ENCODE measurements around the gene FIGLA. TPM values are rescaled to one million over a fixed set of nuclear protein-coding genes. Genes with fewer than 3 reads are reported as not detected.
"Not testable (repeated sequence)": the region's sequence is repeated elsewhere in the genome, so short reads cannot be mapped to it uniquely, and the experiment has no call there.

Gene FIGLA
- total RNA-seq, 1 donor from 2014 or later, result not detected

DNA sequence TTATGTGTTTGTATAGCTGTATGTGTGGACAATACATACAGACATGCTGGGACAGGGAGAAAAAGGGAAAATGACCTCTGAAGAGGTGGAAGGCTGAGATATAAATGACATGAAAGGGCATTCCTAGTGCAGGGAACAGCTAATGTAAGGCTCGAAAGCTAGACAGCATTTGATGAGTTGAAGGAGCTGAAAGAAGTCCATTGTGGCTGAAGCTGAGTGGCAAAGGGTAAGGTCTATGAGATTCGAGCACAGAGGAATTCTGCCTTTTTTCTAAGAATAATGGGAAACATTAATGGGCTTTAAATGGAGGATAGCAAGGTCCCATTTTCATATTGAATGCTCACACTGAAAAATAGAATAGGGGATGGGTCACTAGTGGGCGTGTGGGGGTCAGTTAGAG lies 46.0 kb downstream of the FIGLA start:
- H3K9me3 Mint-ChIP-seq, result peaks cover 7% of the 10 kb centered on the region
- intact Hi-C loops (cut with micrococcal nuclease), result no loop called here
- no peaks in the 10 kb centered on the region for H3K4me1 Mint-ChIP-seq (ENCODE audit: low read depth)
- H3K27ac Mint-ChIP-seq, result no peak overlapping the region
- DNase-seq (ENCODE audit: low spot score), result no peak
- peaks cover 3% of the 10 kb centered on the region for H3K27me3 Mint-ChIP-seq (ENCODE audit: insufficient read depth)
- H3K36me3 Mint-ChIP-seq (ENCODE audit: low read depth), result peaks cover 4% of the 10 kb centered on the region
- no peak overlapping the region for H3K4me3 Mint-ChIP-seq

DNA sequence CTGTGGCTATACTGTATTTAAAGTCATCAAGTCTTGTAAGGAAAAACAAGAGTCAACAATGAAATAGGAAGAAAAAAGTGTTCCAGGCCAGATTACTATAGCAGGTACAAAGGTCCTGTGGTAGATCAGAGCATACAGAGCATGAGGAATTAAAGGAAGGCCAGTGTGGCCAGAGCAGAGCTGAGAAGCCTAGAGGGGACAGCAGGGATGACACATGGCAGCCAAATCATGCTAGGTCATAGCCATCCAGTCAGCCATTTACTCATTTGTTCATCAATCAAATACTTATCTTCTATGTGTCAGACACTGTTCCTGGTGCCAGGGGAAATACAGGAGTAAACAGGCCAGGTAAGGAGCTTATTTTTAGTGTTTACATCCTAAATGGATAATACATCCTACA lies 46.8 kb downstream of the FIGLA start:
- peaks cover 7% of the 10 kb centered on the region for H3K9me3 Mint-ChIP-seq
- H3K27me3 Mint-ChIP-seq (ENCODE audit: insufficient read depth), result peaks cover 6% of the 10 kb centered on the region
- intact Hi-C loops (cut with micrococcal nuclease), result no loop called here
- no peak overlapping the region for H3K27ac Mint-ChIP-seq
- DNase-seq (ENCODE audit: low spot score), result no peak
- H3K36me3 Mint-ChIP-seq (ENCODE audit: low read depth), result peaks cover 4% of the 10 kb centered on the region
- H3K4me3 Mint-ChIP-seq, result no peak overlapping the region
- no peaks in the 10 kb centered on the region for H3K4me1 Mint-ChIP-seq (ENCODE audit: low read depth)

DNA sequence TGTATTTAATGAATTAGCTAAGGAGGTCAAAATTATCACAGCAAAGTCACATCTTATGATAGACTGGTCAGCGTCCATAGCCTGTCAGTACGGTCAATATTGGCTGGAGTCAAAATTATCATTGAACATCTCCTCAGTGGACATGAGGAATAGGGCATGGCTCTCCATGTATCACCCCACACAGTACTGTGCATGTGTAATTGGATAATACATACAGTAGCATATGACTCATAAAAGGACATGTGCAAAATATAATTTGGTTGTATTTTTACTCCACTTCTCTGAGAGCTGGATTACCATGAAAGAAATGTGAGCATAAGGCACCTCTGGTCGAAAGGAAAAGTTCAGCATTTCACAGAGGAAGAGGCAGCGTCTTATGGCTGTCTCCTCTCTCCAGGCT lies 47.4 kb downstream of the FIGLA start:
- Mint-ChIP-seq H3K27me3 (ENCODE audit: insufficient read depth) (peaks cover 6% of the 10 kb centered on the region), H3K9me3 (peaks cover 4% of the 10 kb centered on the region), H3K27ac (no peak overlapping the region), H3K4me3 (no peak overlapping the region), H3K36me3 (ENCODE audit: low read depth) (peaks cover 4% of the 10 kb centered on the region), H3K4me1 (ENCODE audit: low read depth) (no peaks in the 10 kb centered on the region)
- intact Hi-C loops (cut with micrococcal nuclease), result no loop called here
- DNase-seq (ENCODE audit: low spot score), result no peak

DNA sequence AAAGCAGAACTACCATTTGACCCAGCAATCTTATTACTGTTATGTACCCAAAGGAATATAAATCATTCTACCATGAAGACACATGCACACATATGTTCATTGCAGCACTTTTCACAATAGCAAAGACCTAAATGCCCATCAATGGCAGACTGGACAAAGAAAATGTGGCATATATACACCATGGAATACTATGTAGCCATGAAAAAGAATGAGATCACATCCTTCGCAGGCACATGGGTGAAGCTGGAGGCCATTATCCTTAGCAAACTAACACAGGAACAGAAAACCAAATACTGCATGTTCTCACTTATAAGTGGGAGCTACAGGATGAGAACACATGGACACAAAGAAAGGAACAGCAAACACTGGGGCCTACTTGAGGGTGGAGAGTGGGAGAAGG lies 51.0 kb downstream of the FIGLA start:
- H3K27ac Mint-ChIP-seq; H3K27me3 Mint-ChIP-seq (ENCODE audit: insufficient read depth); intact Hi-C loops (cut with micrococcal nuclease); H3K4me1 Mint-ChIP-seq (ENCODE audit: low read depth); DNase-seq (ENCODE audit: low spot score); H3K4me3 Mint-ChIP-seq; H3K9me3 Mint-ChIP-seq; H3K36me3 Mint-ChIP-seq (ENCODE audit: low read depth): not testable (repeated sequence)

DNA sequence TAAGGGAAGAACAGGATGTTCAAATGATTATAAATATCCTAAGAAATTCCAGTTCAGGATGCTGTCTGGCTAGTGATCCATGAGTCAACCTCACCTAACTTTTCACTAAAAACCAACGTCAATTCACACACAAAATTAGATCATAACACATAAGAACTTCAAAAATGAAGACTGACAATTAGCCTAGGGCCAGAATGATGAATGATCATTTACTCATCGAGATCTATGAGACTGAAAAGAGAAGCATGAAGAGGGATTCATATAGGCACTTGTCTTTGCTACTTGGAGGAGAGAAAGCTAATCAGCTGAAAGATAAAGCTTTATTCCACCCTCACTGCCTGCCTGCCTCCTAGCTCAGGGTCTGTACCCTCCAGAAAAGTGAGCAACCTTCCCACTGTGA lies 52.3 kb downstream of the FIGLA start:
- intact Hi-C loops (cut with micrococcal nuclease), result no loop called here
- no peak for DNase-seq (ENCODE audit: low spot score)
- Mint-ChIP-seq H3K4me1 (ENCODE audit: low read depth) (no peaks in the 10 kb centered on the region), H3K27ac (no peak overlapping the region), H3K36me3 (ENCODE audit: low read depth) (peaks cover 2% of the 10 kb centered on the region), H3K27me3 (ENCODE audit: insufficient read depth) (peaks cover 5% of the 10 kb centered on the region), H3K9me3 (peaks cover 3% of the 10 kb centered on the region), H3K4me3 (no peak overlapping the region)

DNA sequence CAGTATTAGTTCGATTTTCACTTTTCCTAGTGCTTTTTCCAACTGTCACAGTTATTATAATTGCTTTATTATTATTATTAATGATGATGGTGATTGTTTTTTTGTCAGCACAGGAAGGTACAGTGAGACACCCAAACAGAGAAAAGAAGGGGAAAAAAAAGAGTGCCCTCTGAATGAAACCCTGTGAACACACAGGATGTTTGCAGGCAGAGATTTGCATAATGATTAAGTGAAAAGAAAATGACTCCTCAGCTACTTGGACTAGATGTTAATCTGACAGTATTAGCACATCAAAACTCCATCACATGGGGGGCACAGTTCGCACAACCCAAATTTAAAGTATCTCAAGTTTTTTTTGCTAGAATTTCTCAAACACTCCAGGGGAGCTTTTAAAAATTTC lies 55.4 kb downstream of the FIGLA start:
- no peaks in the 10 kb centered on the region for H3K36me3 Mint-ChIP-seq (ENCODE audit: low read depth)

DNA sequence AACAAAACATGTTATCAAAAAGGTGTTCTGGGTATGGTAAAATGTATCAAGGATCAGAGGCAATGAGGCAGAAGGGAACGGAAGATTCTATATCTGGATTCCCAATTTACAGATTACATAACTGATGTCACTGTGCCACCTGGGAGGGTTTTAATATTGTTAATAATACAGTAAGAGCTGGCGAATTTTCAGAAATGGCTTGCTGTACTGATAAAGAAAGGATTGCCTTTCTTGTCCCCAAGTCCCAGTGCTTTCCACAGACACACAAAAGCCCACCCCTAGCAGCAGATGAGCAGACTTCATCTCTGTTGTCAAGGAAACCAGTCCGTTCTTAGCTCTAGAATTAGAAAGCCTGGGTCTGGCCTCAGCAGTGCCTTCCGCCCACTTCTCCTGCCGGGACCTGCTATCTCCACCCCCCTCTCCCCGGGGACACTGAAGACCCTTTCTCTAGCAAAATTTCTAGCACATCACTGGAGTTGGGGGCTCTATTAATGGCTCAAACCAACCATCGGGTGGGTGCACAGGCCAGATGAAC lies 56.7 kb downstream of the FIGLA start:
- Mint-ChIP-seq H3K4me3 (no peak overlapping the region), H3K36me3 (ENCODE audit: low read depth) (no peaks in the 10 kb centered on the region), H3K27me3 (ENCODE audit: insufficient read depth) (peaks cover 2% of the 10 kb centered on the region), H3K4me1 (ENCODE audit: low read depth) (no peaks in the 10 kb centered on the region), H3K9me3 (peaks cover 3% of the 10 kb centered on the region), H3K27ac (no peak overlapping the region)
- intact Hi-C loops (cut with micrococcal nuclease), result no loop called here
- DNase-seq (ENCODE audit: low spot score), result no peak

More for the DNA sequence above, 55.4 kb downstream of the FIGLA start:
- H3K4me3 Mint-ChIP-seq, result no peak overlapping the region
- intact Hi-C loops (cut with micrococcal nuclease), result no loop called here
- no peak for DNase-seq (ENCODE audit: low spot score)
- H3K4me1 Mint-ChIP-seq (ENCODE audit: low read depth), result no peaks in the 10 kb centered on the region
- peaks cover 3% of the 10 kb centered on the region for H3K9me3 Mint-ChIP-seq
- no peak overlapping the region for H3K27ac Mint-ChIP-seq
- peaks cover 5% of the 10 kb centered on the region for H3K27me3 Mint-ChIP-seq (ENCODE audit: insufficient read depth)

DNA sequence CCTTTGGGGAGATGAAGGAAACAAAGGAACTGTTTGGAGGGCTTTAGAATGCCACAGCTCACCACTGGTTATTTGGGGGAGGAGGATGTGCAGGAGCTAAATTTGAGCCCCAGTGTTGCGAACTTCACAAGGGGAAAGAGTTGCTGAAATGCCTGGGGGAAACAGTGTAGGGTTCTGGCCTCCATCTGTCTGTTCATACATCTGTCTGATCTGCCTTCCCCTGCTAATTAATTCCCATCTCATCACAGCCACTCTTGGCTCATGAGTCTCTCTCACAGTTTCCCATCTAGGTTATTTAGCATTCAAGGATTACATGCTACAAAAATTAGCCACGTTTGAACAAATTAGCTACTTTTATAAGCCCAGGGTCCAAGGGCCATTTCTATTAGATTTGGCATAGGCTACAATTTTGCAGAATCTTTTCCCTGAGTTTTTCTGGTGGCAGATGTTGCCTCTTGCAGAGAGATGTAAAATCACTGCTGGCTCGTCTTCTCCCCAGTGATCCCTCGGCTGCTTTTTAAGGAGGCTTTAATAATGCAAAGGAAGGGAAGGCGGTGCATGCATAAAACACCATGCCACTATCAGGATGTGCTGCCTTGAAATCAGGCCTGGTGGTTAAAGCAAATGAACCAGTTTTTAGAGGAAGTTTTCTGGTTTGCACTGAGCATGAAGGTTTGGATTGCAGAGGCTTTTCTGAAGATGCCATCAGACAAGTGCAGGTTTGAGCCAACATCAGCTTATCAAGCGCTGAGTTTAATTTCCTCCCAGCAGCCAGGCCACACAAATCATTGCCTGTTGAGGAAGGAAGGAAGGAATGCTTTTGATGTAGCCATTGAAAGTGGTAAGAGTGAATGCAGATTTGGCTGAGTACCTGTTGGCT lies 57.4 kb downstream of the FIGLA start:
- no peak for DNase-seq (ENCODE audit: low spot score)
- H3K4me3 Mint-ChIP-seq, result no peak overlapping the region
- intact Hi-C loops (cut with micrococcal nuclease), result no loop called here
- peaks cover 3% of the 10 kb centered on the region for H3K9me3 Mint-ChIP-seq
- H3K4me1 Mint-ChIP-seq (ENCODE audit: low read depth), result no peaks in the 10 kb centered on the region
- H3K36me3 Mint-ChIP-seq (ENCODE audit: low read depth), result no peaks in the 10 kb centered on the region
- H3K27ac Mint-ChIP-seq, result no peak overlapping the region
- H3K27me3 Mint-ChIP-seq (ENCODE audit: insufficient read depth), result peaks cover 2% of the 10 kb centered on the region

DNA sequence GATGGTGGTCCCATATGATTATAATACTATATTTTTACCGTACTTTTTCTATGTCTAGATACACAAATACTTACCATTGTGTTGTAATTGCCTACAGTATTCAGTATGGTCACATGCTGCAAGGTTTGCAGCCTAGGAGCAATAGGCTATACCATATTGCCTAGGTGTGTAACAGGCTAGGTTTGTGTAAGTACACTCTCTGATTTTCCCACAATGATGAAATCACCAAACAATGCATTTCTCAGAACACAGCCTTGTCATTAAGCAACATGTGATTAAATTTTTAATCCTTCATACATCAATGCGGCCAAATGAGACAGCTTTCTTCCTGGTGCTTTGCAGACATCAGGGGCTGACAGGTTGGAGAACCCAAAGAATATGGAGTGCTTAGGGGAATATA lies 59.7 kb downstream of the FIGLA start:
- H3K4me1 Mint-ChIP-seq (ENCODE audit: low read depth), result no peaks in the 10 kb centered on the region
- intact Hi-C loops (cut with micrococcal nuclease), result no loop called here
- no peaks in the 10 kb centered on the region for H3K9me3 Mint-ChIP-seq
- H3K36me3 Mint-ChIP-seq (ENCODE audit: low read depth), result no peaks in the 10 kb centered on the region
- no peak overlapping the region for H3K4me3 Mint-ChIP-seq
- H3K27ac Mint-ChIP-seq, result no peak overlapping the region
- DNase-seq (ENCODE audit: low spot score), result no peak
- H3K27me3 Mint-ChIP-seq (ENCODE audit: insufficient read depth), result peaks cover 4% of the 10 kb centered on the region

DNA sequence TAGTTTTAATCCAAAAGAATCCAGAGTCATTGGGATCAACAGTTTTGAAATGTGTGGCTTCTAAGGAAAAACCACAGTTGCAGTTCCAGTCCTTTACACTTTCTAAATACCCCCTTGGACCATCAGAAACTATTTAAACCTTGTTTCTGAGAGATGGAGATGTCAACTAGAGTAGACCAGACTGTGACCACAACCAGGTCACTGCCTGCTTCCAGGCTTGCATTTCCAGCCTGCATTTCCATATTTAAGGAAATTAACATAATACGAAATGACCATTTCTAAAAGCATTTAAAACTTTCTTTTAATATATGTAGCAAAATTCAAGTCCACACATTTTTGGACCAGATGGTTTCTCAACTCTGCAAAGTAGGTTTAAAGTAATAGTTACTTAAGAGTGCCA lies 60.8 kb downstream of the FIGLA start:
- Mint-ChIP-seq H3K36me3 (ENCODE audit: low read depth) (no peaks in the 10 kb centered on the region), H3K4me3 (no peak overlapping the region), H3K9me3 (no peaks in the 10 kb centered on the region), H3K27ac (no peak overlapping the region), H3K27me3 (ENCODE audit: insufficient read depth) (peaks cover 4% of the 10 kb centered on the region), H3K4me1 (ENCODE audit: low read depth) (no peaks in the 10 kb centered on the region)
- intact Hi-C loops (cut with micrococcal nuclease), result no loop called here
- DNase-seq (ENCODE audit: low spot score), result no peak

DNA sequence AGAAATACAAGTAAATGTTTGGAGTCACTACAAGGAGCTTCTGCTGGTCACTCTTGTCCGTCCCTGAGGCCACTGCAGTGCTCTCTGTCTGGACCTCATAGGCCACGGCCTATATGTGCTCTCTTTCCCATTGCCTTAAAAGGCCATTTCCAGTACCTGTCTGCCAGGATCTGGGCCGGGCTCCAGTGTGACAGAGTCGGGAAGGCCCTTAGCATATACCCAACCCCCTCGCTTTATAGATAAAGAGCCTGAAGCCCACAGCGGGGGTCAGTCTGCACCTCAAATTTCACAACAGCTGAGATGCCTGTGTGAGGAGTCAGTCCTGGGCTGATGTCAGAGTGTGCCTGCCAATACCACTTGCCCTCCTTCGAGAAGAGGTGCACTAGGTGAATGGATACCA lies 62.3 kb downstream of the FIGLA start:
- H3K4me3 Mint-ChIP-seq, result no peak overlapping the region
- H3K36me3 Mint-ChIP-seq (ENCODE audit: low read depth), result no peaks in the 10 kb centered on the region
- H3K9me3 Mint-ChIP-seq, result no peaks in the 10 kb centered on the region
- no peaks in the 10 kb centered on the region for H3K4me1 Mint-ChIP-seq (ENCODE audit: low read depth)
- intact Hi-C loops (cut with micrococcal nuclease), result no loop called here
- peaks cover 2% of the 10 kb centered on the region for H3K27me3 Mint-ChIP-seq (ENCODE audit: insufficient read depth)
- H3K27ac Mint-ChIP-seq, result no peak overlapping the region
- no peak for DNase-seq (ENCODE audit: low spot score)
